NCI-H524 (cell line): ENCODE measurements around the gene RIT2.
A peak's percentile ranks its signal among the peaks of the same experiment; 100 is the strongest.
"Not testable (repeated sequence)": the region's sequence is repeated elsewhere in the genome, so short reads cannot be mapped to it uniquely, and the experiment has no call there.

Source experiments
- DNase-seq, 2 experiments: peaks; one replicate each; lab custom pipeline; 2025; lab: John Stamatoyannopoulos, UW

Gene RIT2

DNA sequence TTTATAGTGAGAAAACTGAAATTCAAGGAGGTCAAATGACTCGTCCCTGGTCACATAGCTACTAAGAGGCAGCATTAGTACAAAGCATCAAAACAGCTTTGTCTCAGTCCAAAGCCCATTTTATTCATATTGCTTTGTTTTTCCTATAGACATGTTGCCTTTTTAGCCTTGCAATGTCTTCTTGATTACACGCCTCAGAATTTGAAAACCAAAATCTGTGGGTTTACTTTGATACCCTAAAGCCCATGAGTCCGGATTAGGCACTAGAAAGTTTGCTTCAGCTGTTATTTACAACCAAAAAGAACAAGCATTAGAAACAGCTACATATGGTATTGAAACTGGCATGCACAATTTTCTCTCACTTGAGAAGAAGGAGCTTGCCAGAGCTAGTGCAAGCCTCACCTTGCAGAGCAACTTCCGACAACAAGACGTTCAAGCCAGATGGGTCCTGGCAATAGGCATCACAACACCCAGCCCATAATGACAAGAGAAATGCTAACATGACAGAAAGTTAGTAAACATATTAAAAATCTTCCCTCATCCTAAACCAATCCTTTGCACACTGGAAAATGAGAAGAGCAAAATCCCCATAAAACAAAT, 276.8 kb downstream of the RIT2 start:
- peak in 1 of 2 experiments; percentile 3 for DNase-seq

DNA sequence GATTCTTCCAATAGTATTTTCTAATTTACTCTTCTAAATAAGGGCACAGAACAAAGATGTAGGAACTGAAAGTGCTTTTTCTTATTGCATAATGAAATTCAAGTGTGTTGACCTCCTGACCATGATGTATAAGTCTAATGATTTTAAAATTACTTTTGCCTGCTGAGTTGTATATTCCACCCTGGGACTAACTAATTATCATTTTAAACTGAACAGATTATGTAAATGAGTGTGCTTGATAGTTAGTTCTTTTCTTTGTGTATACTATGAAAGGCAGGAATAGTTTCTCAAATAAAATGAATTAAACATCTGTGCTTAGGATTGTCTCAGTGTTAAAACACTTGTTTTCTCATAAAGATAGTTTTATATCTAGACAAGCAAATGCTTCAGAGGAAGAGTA, 284.5 kb downstream of the RIT2 start:
- DNase-seq, result no peak

DNA sequence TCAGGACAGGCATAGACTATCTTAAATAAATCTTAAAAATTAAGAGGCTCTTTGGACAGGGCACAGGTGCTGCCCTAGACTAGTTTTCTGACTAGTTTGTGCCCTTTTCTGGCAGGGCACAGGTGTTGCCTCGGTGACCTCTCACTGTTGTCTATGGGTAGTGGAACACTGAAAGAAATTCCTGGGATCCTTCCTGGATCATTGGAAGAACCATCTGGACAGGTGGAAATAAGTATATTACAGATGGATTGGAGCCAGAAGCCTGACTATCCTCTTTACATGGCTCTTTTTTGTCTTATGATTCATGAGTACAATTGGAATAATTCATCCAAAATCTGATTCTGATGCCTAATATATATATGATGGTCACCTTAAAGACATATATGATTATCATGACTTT, 286.6 kb downstream of the RIT2 start:
- DNase-seq, result peak; percentile 43 to 50

DNA sequence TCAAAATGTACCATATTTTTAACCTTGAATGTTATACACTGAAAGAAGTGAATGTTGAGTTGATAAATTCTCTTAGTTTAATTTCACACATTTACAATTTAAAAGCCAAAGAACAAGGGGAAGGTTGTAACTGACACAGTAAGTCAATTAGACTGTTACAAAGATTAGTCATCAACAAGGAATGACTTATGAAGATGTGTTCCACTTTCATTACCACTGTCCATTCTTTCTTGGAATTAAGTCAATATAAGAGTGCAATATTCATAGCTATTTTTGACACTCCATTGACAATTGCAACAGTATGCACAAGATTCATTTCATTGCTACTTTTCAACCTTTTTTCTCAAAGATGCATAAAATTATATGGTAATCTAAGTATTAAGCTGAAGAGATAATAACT, 291.3 kb downstream of the RIT2 start:
- DNase-seq, result no peak

DNA sequence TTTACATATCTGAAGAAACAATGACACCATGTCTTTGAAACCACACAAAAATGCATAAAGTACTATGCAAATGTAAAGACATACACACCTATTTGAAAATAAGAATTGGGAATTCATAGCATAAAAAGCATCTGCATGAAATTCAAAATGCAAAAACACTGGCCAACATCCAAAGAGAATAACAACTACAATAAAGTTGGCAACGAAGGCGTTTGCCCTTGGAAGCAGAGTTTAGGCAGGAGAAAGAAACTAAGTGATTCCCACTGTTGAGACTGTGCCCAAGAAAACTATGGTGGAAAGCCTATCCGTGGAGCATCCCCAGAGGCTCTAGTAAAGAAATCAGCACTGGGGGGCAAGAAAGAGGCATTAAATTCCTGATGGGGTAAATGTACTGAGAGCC, 292.8 kb downstream of the RIT2 start:
- no peak for DNase-seq

DNA sequence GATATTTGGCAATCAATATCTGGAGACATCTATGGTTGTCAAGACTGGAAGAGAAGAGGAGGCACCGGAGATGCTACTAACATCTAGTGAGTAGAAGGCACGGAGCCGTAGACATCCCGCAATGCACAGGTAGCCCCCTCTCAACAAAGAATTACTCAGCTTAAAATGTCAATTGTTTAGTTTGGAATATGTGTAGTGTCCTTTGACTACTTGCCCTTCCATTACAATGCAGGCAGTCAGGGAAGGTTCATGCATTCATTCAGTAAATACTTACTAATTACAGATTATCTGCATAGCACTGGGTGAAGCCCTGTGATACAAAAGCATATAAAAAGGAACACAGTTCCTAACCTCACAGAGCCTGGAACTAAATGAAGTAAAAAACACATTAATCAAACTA, 294.0 kb downstream of the RIT2 start:
- no peak for DNase-seq

DNA sequence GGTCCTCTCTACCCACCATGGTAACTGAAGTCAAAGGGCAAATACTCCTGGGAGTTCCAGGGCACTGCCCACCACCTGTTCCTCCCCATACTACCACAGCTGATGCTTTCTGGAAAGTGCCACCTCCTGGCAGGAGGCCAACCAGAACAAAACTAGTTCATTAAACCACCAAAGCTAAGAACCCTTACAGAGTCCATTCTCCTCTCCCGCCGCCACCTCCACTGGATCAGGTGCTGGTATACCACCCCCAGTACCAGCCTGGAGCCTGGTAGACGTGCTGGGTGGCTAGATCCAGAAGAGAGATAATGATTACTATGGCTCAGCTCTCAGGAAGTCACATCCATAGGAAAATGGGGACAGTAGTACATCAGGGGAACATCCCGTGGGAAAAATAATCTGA, 300.9 kb downstream of the RIT2 start:
- DNase-seq, result no peak

DNA sequence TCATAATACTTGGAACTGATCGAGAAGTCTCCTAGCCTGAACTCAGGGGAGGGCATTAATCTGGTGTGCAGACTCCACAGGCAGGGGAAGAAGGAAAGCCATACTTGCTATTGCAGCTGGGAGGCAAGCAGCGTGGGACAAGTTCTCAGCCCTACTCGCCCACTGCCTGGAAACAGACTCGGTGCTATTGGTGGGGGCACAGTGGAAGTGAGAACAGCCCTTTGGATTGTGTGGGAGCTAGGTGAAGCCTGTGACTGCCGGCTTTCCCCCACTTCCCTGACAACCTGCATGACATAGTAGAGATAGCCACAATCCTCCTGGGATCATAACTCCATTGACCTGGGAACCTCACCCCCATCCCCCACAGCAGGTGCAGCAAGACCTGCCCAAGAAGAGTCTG, 301.3 kb downstream of the RIT2 start:
- no peak for DNase-seq

DNA sequence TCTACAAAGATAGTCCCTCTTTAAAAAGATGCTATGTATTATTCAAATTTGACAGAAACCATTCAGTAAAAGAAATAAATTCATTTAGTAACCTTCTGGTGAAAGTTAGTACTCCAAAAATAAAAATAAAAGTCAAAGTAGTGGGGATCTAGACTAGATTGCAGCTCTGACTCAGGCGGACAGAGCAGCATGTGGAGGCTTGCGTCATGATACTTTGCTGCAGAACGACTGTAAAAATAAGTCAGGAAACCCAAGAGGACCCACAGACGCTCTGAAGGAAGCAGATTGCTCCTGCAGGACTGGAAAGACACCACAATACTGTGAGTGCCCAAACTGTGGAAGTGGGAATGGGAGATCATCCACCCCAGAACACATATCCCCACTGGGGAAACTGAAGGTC, 301.9 kb downstream of the RIT2 start:
- no peak for DNase-seq

DNA sequence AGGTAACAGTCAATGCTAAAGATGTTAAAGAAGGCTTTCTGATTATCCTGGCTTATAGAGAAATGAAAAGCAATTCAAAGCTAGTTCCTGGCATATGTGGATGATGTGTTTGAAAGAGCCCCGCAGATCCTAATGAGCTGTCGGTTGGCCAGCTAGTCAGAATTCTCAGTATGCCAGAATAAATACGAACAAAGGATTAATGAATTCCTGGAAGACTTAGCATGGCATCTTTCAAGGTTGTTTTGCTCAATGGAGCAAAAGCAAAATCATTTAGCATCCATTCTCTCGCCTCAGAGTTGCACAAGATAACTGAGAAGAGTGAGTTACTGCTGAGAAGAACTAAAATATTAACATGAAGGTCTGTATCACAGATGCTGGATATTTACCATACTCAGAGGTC, 307.6 kb downstream of the RIT2 start:
- DNase-seq, result no peak

DNA sequence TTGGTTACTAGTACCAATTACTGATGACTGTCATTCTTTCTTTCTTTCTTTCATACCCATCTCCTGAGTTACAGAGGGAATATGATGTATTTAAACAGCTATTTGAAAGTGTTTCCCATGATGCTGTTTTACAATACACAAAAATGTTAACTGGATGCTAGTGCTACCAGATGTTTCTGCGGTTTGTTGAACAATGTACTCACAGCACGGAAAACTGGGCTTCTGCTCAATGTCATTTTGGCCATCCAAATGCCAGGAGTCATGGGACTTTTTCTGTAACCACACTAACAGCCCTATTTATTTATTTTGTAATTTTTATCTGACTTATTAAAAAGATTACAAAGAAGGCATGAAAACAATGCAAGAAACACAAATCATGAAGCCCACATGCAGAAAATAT, 313.8 kb downstream of the RIT2 start:
- no peak for DNase-seq

DNA sequence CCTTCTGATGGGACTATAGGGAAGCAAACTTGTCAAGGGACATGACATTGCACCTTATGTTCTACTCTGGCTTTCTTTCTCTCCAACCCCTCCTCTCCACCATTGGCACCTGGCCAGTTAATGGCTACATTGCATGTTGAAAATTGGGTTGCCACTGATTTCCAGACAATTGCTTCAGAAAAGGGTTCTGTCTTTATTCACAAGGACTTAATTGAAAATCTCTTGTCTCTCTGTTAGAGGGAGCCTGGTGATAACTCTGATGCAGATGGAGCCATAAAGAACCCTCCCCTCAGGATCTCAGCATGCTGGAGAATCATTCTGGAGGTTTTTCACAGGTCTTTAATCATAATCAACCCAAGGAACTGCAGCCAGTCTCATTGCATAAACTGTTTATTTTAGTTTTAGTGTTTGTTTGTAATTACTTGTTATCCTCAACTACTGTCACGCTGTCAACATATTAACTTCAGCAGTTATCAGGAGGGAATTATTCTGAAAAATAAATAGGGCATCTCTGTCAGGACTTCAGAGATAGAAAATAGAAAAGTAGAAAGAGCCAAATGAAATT, 316.8 kb downstream of the RIT2 start:
- DNase-seq, result no peak

DNA sequence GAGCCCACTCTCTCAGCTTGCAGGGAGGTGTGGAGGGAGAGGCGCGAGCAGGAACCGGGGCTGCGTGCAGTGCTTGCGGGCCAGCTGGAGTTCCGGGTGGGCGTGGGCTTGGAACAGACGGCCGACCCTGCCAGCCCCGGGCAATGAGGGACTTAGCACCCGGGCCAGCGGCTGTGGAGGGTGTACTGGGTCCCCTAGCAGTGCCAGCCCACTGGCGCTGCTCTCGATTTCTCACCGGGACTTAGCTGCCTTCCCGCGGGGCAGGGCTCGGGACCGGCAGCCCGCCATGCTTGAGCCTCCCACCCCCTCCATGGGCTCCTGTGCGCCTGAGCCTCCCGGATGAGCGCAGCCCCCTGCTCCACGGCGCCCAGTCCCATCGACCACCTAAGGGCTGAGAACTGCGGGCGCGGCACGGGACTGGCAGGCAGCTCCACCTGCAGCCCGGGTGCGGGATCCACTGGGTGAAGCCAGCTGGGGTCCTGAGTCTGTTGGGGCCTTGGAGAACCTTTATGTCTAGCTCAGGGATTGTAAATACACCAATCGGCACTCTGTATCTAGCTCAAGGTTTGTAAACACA, 320.2 kb downstream of the RIT2 start:
- not testable (repeated sequence) for DNase-seq

DNA sequence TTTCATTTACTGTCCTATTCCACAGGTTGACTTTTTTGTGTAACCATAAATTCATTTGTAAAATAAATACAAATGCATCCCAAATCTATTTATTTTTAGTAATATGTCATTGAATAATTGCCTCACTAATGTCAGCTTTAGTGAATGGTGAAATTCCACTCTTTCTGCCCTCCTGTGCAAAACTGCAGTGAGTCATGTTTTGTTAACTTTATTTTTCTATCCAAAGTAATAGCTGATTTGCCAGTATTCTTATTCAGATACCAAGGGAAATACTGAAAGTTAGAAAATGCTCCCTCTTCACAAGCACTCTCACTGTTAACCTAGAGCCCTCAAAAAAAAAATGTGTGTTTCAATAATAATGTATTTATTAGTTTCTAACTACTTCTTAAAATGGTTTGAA, 322.8 kb downstream of the RIT2 start:
- no peak for DNase-seq

DNA sequence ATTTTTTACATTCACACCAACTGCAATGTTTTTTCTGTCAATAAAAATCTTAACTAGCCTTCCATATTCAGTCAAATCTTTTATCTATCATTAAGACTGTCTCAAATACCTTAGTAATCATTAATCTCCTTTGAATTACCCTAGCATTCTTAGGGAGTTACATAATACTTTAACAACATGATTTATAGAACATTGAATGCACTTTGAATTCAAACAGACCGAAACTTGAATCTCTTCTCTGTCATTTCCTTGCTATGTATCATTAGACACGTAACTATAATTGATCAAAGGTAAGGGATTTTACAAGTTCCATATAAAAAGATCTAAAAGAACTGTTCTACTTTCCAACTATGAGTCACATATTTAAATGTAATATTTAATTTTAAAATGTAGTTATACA, 330.9 kb downstream of the RIT2 start:
- no peak for DNase-seq

DNA sequence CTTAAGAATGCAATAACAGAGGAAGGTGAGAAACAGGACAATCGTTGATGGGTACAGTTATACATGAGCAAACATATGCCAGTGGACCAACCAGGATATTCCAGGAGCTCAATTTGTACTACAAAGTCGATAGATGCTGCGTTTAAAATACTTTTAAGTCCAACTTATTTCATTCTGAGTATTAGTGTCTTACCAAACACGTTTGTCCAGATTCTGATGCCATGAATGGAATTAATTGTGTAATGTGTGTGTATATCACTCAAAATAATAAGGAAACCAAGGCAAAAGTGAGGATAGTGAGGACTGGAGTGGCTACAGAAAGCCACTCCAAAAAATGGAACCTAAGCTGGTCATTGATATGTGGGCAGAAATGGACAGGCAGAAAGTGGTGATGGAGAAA, 332.6 kb downstream of the RIT2 start:
- no peak for DNase-seq

DNA sequence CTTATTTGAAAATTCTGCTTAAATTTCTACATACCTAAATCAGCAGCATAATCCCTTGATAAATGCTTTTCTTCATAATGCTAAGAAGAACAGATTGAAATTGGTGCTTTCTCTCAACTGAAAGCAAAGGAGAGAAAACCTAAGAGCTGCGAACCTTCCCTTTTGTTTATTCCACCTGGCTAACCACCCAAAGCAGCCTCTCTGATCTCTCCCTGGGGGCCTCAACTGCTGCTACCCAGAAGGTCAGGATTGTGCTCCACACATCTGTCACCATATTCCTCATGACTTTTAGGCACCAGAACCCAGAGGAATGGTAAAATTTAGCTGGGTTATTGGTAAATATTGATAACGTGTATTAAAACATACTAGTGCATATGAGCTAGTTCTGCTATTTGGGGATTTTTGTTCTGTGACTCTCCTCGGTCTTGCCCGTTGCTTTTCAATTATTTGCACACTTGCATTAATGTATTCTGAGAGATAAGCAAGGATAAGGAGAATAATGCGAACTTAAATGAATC, 334.1 kb downstream of the RIT2 start:
- peak; percentile 80 to 86 for DNase-seq

DNA sequence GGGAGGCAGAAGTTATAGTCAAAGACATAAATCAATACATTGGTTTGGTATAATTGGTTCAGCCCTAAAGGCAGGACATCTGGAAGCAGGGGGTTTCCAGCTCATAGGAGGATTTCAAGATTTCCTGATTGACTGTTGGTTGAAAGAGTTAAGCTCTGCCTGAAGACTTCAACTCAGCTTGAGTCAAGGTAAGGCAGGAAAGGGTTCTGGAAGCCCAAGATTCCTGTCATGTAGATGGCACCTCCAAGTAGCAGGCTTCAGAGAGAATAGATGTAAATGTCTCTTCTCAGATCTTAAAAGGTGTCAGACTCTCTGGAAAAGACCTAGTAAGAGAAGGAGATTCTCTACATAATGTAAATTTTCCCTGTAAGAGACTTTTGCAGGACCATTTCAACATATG, 335.3 kb downstream of the RIT2 start:
- DNase-seq, result peak in 1 of 2 experiments; percentile 31

DNA sequence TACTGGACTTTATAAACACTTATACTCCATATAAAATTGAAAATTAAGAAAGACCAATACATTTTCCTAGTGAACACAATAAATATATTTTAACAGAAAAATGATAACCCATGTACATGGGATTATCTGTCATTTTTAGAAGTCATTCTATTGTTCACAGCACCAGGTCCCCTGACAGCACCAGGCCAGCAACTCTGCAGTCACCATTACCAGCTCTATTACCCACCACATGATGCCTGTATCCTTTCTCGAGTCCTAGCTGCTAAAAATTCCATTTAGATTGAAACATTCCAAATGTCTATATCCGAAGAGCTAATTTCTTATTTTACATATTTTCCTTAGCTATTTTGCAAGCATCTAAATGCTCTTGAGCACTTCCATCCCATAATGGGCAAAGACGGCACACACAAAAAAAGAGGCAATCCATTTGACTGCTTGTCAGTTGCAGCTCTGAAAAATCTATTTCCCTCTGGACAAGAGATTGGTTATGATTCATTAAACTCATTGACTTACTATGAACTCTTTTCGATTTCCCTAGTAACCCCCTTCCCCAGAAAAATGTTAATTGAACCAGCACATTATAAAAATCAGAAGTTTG, 336.9 kb downstream of the RIT2 start:
- DNase-seq, result no peak

DNA sequence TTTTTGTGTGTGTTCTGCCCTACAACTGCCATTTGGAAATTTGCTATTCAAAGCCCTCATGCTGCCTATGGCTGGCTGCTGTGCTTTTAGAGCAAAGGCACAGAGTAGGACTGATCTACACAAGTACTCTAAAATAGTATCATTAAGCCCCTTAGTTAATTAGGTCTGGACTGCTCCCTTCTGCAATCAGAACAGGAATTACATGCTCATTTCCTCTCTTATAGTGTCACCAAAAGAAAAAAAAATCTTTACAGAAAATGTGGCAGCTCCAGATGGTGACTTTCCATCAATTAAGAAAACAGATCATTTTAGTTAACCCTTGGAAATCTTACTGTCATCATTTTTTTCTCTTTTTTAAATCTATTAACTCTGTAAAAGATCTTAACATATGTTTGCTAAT, 337.5 kb downstream of the RIT2 start:
- DNase-seq, result peak in 1 of 2 experiments; percentile 66

DNA sequence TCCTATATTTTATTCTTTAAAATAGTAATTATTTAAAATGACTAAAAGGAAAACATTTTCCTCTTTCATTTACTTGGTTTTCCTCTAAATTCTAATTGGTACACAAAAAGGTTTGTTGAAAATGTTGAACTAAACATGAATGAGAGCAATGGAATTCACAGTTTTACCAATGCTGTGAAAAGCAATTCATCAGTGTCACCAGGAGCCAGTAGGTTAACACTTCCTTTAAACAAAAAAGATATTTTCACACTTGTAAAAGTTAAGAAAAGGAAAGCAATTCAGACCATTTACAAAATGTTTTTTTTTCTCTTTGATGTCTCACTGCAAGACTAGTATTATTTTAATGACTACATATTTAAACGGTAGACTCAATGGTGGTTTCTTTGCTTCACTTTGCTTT, 341.6 kb downstream of the RIT2 start:
- no peak for DNase-seq

DNA sequence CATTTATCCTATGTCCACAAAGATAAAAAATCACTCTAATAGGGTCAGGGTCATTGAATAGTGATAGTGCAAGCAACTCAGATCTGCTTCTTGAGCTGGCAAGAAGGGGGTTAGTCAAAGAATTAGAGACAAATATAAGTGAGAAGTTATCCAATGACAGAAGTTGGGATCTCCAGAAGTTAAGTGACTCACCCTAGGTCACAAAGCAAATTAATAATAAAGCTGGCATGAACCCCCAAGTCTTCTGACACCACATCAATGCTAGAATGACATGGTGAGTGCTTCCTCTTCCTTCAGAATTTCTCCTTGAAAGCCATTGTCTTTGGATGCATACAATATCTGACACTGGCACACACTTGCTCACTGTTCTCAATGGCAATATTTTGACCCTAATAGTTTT, 343.5 kb downstream of the RIT2 start:
- no peak for DNase-seq

DNA sequence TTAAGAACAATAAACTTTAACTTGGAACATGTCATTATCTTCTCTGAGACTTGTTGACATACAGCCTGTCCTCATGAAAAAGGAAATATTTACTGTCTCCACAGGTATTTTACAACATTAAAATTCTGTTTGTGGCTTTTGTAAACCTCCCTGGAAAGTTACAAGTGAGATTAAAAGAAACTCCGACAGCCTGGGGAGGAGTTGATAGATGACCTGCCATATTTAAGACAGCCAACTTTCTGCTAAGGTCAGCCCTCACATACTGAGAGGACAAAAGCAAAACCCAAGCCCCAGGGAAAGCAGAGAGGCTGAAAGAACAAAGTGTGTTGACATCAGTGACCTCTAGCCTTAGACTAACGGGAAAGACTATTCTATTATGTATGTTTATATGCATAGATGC, 350.2 kb downstream of the RIT2 start:
- no peak for DNase-seq
